B cell (primary cell): ENCODE measurements around the gene MTG2.

ENCODE experiments used
- CTCF ChIP-seq: fragments of 200-600 bp; IDR thresholded peaks from one replicate; pipeline ENCODE4 v1.8.0; 2022; ENCODE audit warnings: antibody characterized with exemption, mild to moderate bottlenecking
- EZH2 ChIP-seq: IDR thresholded peaks from 2 replicates; pipeline ENCODE4 v1.6.1; 2012; ENCODE audit warnings: borderline replicate concordance, low read depth, mild to moderate bottlenecking, moderate library complexity, low read length; ENCODE audit not compliant: insufficient read depth, poor library complexity, severe bottlenecking

DNA sequence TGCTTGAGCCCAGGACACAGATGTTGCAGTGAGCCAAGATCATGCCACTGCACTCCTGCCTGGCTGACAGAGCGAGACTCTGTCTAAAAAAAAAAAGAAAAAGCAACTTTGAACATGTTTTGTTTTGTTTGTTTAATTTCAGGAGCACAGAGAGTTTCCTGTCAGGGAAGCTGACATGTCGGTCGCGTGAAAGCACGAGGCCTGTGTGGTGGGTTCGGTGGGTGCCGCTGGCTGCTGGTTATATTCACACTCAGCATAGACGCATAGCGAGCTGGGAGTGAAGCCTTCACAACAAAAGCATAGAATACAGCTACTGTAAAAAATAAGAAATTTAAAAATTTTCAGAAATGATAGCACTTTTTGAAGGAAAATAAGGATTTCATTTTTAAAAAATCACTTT, 14.5 kb downstream of the MTG2 start:
- TF ChIP-seq CTCF (no peak), EZH2 (no peak)
